Tibial nerve (tissue), 4 donors: ENCODE results near the gene NR2F6. TPM values are rescaled to one million over a fixed set of nuclear protein-coding genes. Genes with fewer than 3 reads are reported as not detected.
A peak's percentile ranks its signal among the peaks of the same experiment; 100 is the strongest.

Experiments used
- DNase-seq, 2 donors: peaks; one replicate each; pipeline ENCODE4 v3.0.0-alpha.2; 2019; ENCODE audit warnings: low spot score in 2 of 2
- H3K27ac ChIP-seq, 4 donors: fragments of 200-600 bp; sonication (generic) in 3 of 4; one replicate each; pipeline ENCODE4 v1.5.1; 2017 to 2019; ENCODE audit warnings: mild to moderate bottlenecking in 1 of 4
- H3K27me3 ChIP-seq, 2 donors: fragments of 200-600 bp; sonication (generic) in 1 of 2; one replicate each; pipeline versions ENCODE4 v1.5.1 to v1.6.0; 2017 to 2019
- H3K36me3 ChIP-seq, 3 donors: fragments of 200-600 bp; sonication (generic); one replicate each; pipeline ENCODE4 v1.5.1; 2018 to 2019
- H3K4me1 ChIP-seq, 4 donors: fragments of 200-600 bp; sonication (generic) in 3 of 4; one replicate each; pipeline ENCODE4 v1.5.1; 2017 to 2019
- H3K4me3 ChIP-seq, 4 donors: fragments of 200-600 bp; sonication (generic) in 3 of 4; one replicate each; pipeline ENCODE4 v1.5.1; 2017 to 2019; ENCODE audit warnings: mild to moderate bottlenecking in 1 of 4, moderate library complexity in 1 of 4
- H3K9me3 ChIP-seq, 4 donors: fragments of 200-600 bp; sonication (generic) in 3 of 4; one replicate each; pipeline ENCODE4 v1.5.1; 2017 to 2019
- EP300 ChIP-seq, 2 donors: sonication (generic); formaldehyde crosslinking; IDR thresholded peaks; one replicate each; pipeline ENCODE4 v1.6.1; 2017; ENCODE audit warnings: antibody characterized with exemption in 2 of 2, mild to moderate bottlenecking in 1 of 2
- POLR2A ChIP-seq, 2 donors: fragments of 450-650 bp; IDR thresholded peaks; one replicate each; pipeline ENCODE4 v1.6.1; 2017; ENCODE audit warnings: antibody characterized with exemption in 2 of 2, mild to moderate bottlenecking in 2 of 2, moderate library complexity in 2 of 2
- WGBS, 2 donors: methylation state at CpG; one replicate each; pipeline ENCODE4 v1.1.5; 2018; 5-methylcytosine and 5-hydroxymethylcytosine counted together
- total RNA-seq, 4 donors: library from RNA; depleted of rRNA; stranded (reverse); fragments of >200 nt; gene quantifications; one replicate each; pipeline ENCODE4 v1.1.0, GENCODE V29; 2016
- TF ChIP-seq, protein P1 (sequence below), 5 experiments: fragments of 200-600 bp in 3 of 5; fragments of 450-650 bp in 2 of 5; sonication (generic) in 3 of 5; IDR thresholded peaks; one replicate each; pipeline ENCODE4 v1.5.1; 2016 to 2019; ENCODE audit warnings: antibody characterized with exemption in 5 of 5, mild to moderate bottlenecking in 3 of 5, moderate library complexity in 2 of 5

The NR2F6 gene
- total RNA-seq, 4 donors from 2014 or later, result 30.0 to 46.0 (median 39.5) TPM

DNA sequence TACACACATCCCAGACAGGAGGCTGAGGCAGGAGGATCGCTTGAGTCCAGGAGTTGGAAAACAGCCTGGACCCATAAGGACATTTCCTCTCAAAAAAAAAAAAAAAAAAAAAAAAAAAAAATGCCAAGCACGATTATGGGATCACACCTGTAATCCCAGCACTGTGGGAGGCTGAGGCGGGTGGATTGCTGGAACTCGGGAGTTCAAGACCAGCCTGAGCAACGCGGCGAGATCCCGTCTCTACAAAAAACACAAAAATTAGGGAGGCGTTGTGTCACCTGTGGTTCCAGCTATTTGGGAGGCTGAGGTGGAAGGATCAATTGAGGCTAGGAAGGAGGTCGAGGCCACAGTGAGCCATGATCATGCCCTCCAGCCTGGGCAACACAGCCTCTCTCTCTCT is 20.7 kb downstream of the NR2F6 start:
- 82 to 85% methylated on average over 10 of the region's 10 CpGs for WGBS, 2 donors
- no peak overlapping the region for H3K27ac ChIP-seq
- no peaks in the 10 kb centered on the region for H3K9me3 ChIP-seq
- H3K27me3 ChIP-seq, result no peaks in the 10 kb centered on the region
- TF ChIP-seq EP300 (IDR thresholded peaks at IDR 0.05), result no peak
- no peak for TF ChIP-seq POLR2A (IDR thresholded peaks at IDR 0.05)
- TF ChIP-seq, protein P1, sequence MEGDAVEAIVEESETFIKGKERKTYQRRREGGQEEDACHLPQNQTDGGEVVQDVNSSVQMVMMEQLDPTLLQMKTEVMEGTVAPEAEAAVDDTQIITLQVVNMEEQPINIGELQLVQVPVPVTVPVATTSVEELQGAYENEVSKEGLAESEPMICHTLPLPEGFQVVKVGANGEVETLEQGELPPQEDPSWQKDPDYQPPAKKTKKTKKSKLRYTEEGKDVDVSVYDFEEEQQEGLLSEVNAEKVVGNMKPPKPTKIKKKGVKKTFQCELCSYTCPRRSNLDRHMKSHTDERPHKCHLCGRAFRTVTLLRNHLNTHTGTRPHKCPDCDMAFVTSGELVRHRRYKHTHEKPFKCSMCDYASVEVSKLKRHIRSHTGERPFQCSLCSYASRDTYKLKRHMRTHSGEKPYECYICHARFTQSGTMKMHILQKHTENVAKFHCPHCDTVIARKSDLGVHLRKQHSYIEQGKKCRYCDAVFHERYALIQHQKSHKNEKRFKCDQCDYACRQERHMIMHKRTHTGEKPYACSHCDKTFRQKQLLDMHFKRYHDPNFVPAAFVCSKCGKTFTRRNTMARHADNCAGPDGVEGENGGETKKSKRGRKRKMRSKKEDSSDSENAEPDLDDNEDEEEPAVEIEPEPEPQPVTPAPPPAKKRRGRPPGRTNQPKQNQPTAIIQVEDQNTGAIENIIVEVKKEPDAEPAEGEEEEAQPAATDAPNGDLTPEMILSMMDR (IDR thresholded peaks at IDR 0.05), result no peak
- no peak for DNase-seq
- H3K36me3 ChIP-seq, result peaks cover 0 to 18% (median 3%) of the 10 kb centered on the region in 3 donors
- no peak overlapping the region for H3K4me3 ChIP-seq
- H3K4me1 ChIP-seq, result peaks cover 0 to 27% (median 4%) of the 10 kb centered on the region in 4 donors

DNA sequence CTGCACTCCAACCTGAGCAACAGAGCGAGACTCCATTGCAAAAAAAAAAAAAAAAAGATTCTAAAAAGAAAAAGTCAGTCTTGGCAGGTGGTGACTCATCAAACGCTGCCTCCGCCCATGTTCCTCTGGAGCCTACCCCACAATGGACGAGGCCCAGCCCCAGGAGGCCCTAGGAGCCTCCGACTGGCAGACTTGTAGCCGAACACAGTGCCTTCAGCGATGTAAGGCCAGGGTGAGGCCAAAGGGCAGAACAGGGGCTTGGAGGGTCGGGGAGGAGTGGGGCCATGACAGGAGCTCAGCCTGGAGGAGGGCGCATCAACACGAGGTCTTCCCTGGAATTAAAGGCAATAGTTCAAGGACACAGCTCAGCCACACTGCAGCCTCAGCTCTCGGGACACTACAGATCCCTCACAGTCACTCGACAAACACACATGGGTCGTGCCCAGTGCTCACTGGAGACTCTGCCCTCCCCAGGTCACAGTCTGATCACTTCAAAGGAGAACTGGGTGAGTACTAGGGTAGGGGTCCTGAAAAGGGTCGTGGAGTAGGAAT is 25.4 kb downstream of the NR2F6 start:
- H3K4me3 ChIP-seq, result no peak overlapping the region
- H3K4me1 ChIP-seq, result peaks cover 0 to 18% (median 6%) of the 10 kb centered on the region in 4 donors
- peaks cover 0 to 36% (median 4%) of the 10 kb centered on the region in 3 donors for H3K36me3 ChIP-seq
- no peak overlapping the region for H3K27ac ChIP-seq
- WGBS, 2 donors, result 35 to 40% methylated on average over 14 of the region's 14 CpGs
- H3K27me3 ChIP-seq, result no peaks in the 10 kb centered on the region
- H3K9me3 ChIP-seq, result no peaks in the 10 kb centered on the region
- TF ChIP-seq, protein P1 (IDR thresholded peaks at IDR 0.05), result no peak
- DNase-seq, result no peak

DNA sequence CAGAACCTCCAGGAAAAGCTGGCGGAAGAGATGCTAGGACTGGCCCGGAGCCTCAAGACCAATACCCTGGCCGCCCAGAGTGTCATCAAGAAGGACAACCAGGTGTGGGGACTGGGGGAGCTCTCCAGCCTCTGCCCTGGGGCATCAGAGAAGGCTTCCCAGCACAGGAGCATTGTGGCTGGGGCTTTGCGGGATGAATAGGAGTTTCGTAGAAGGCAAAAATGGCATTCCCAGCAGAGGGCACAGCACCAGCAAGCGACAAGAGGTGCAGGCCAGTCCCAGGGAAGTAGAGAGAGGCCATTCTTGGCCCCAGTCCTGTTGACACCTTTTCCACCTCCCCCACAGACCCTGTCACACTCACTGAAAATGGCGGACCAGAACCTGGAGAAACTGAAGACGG is 26.4 kb downstream of the NR2F6 start:
- H3K4me3 ChIP-seq, result no peak overlapping the region
- no peak for DNase-seq
- no peak overlapping the region for H3K27ac ChIP-seq
- H3K36me3 ChIP-seq, result peaks cover 0 to 36% (median 4%) of the 10 kb centered on the region in 3 donors
- no peaks in the 10 kb centered on the region for H3K9me3 ChIP-seq
- whole genome bisulfite sequencing, 2 donors, result 95 to 98% methylated on average over 8 of the region's 8 CpGs
- TF ChIP-seq EP300 (IDR thresholded peaks at IDR 0.05), result no peak
- TF ChIP-seq, protein P1 (IDR thresholded peaks at IDR 0.05), result no peak
- no peak for TF ChIP-seq POLR2A (IDR thresholded peaks at IDR 0.05)
- no peaks in the 10 kb centered on the region for H3K27me3 ChIP-seq
- peaks cover 2 to 24% (median 6%) of the 10 kb centered on the region in 4 donors for H3K4me1 ChIP-seq

DNA sequence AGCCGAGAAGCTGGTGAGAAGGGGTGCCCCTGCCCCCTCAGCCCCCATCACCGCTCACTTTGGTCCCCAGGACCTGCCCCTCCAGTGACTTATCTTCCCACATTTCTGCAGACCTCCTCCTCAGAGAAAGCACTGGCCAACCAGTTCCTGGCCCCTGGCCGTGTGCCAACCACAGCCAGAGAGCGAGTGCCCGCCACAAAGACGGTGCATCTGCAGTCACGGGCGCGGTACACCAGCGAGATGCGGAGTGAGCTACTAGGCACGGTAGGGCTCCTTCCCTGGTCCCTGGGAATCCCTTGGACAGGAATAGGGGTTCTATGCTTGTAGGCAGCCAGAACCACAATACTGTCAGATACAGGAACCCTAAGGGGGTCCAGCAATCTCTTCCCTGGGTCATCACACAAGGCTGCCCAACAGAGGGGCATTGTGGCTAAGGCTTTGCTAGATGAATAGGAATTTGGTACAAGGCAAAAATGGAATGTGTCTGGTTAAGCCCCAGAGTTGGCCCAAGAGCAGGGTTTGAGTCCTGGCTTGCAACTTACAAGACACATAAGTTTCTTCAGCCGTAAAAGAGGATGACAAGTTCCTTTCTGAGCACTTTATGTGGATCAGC is 29.6 kb downstream of the NR2F6 start:
- TF ChIP-seq, protein P1 (IDR thresholded peaks at IDR 0.05), result no peak
- TF ChIP-seq EP300 (IDR thresholded peaks at IDR 0.05), result no peak
- no peak for TF ChIP-seq POLR2A (IDR thresholded peaks at IDR 0.05)

More for the DNA sequence above, 29.6 kb downstream of the NR2F6 start:
- Histone ChIP-seq H3K4me1 (peaks cover 2 to 24% (median 6%) of the 10 kb centered on the region in 4 donors), H3K36me3 (peaks cover 5 to 60% (median 7%) of the 10 kb centered on the region in 3 donors), H3K27me3 (no peaks in the 10 kb centered on the region), H3K4me3 (peak overlapping the region in 3 of 4 donors; percentile 72 to 92 (median 76)), H3K27ac (peak overlapping the region in 3 of 4 donors; percentile 92 to 97 (median 94)), H3K9me3 (no peaks in the 10 kb centered on the region)
- DNase-seq, result no peak
- 73 to 76% methylated on average over 4 to 13 of the region's 13 CpGs for WGBS, 2 donors
